Measurements from ENCODE around the gene ATF1. TPM values are rescaled to one million over a fixed set of nuclear protein-coding genes. Genes with fewer than 3 reads are reported as not detected.

The ATF1 gene
- total RNA-seq, 3 donors from 2014 or later (not counting 1 experiment from before 2014, with no cell fraction given), result 20.1 to 36.8 (median 23.1) TPM

GRCh38 chr12:50785406-50786001 is 21.6 kb downstream of the ATF1 start:
- DNase-seq (no peak), ATAC-seq (no peak)
- Histone ChIP-seq H3K4me3 (ENCODE audit: low read length) (no peak overlapping the region), H3K27ac (ENCODE audit: low read length) (no peak overlapping the region), H3K4me1 (ENCODE audit: control insufficient read depth, insufficient read depth, low read length) (no peaks in the 10 kb centered on the region), H3K27me3 (ENCODE audit: control insufficient read depth, insufficient read depth, low read length) (no peaks in the 10 kb centered on the region), H3K36me3 (ENCODE audit: control insufficient read depth, insufficient read depth, low read length) (peaks cover 16% of the 10 kb centered on the region), H3K9me3 (ENCODE audit: control insufficient read depth, insufficient read depth, low read length) (peaks cover 3% of the 10 kb centered on the region)
- Mint-ChIP-seq H3K9me3 (peaks cover 2 to 3% of the 10 kb centered on the region in 2 donors), H3K27ac (no peak overlapping the region), H3K36me3 (no peaks in the 10 kb centered on the region), H3K4me1 (peaks cover 13 to 27% of the 10 kb centered on the region in 2 donors), H3K27me3 (ENCODE audit: low read depth in 2 of 2) (no peaks in the 10 kb centered on the region), H3K4me3 (no peak overlapping the region)
- TF ChIP-seq, protein P1, sequence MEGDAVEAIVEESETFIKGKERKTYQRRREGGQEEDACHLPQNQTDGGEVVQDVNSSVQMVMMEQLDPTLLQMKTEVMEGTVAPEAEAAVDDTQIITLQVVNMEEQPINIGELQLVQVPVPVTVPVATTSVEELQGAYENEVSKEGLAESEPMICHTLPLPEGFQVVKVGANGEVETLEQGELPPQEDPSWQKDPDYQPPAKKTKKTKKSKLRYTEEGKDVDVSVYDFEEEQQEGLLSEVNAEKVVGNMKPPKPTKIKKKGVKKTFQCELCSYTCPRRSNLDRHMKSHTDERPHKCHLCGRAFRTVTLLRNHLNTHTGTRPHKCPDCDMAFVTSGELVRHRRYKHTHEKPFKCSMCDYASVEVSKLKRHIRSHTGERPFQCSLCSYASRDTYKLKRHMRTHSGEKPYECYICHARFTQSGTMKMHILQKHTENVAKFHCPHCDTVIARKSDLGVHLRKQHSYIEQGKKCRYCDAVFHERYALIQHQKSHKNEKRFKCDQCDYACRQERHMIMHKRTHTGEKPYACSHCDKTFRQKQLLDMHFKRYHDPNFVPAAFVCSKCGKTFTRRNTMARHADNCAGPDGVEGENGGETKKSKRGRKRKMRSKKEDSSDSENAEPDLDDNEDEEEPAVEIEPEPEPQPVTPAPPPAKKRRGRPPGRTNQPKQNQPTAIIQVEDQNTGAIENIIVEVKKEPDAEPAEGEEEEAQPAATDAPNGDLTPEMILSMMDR (IDR thresholded peaks at IDR 0.05), result no peak
- WGBS (ENCODE audit: insufficient coverage), result 98% methylated on average over 3 of the region's 3 CpGs
- intact Hi-C loops (cut with micrococcal nuclease), result no loop called here

DNA sequence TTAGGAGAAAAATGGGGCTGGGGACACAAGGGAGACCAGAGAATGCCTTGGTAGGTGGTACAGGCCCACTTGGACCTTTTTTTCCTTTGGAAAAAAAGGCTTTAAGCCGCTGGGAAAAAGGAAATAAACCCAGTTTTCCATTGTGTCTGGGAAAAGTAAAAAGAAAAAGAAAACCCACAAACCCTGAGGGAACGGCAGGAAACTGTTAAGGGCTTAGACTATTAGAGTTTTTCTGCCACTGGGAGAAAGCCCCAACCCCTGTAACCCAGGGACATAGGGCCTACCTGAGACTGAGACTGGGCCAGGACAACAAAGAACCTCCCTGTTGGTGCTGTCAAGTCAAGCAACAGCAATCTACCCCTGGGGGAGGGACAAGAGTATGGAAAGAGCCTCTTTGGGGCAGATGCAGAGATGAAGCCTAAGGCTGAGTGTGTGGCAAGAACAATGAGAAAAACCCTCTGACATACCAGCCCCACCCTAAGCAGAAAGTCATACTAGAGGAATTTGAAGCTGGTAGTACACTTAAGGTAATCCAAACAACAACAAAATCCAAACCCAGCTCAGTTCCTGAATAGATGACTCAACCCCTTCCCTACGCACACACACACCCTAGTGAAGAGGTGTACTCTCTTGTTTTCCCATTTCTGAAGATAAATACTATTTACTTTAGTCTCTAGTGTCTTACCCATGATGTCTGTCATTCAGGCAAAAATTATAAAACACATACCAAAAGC is 22.8 kb downstream of the ATF1 start:
- peaks cover 3% of the 10 kb centered on the region for H3K9me3 ChIP-seq (ENCODE audit: control insufficient read depth, insufficient read depth, low read length)
- intact Hi-C loops (cut with micrococcal nuclease), result no loop called here
- no peak overlapping the region for H3K27ac ChIP-seq (ENCODE audit: low read length)
- Mint-ChIP-seq H3K4me3 (no peak overlapping the region), H3K4me1 (peaks cover 24 to 37% of the 10 kb centered on the region in 2 donors), H3K27ac (no peak overlapping the region), H3K36me3 (no peaks in the 10 kb centered on the region), H3K9me3 (peaks cover 2 to 3% of the 10 kb centered on the region in 2 donors), H3K27me3 (ENCODE audit: low read depth in 2 of 2) (no peaks in the 10 kb centered on the region)
- no peak overlapping the region for H3K4me3 ChIP-seq (ENCODE audit: low read length)
- no peak for DNase-seq
- peaks cover 8% of the 10 kb centered on the region for H3K36me3 ChIP-seq (ENCODE audit: control insufficient read depth, insufficient read depth, low read length)
- H3K27me3 ChIP-seq (ENCODE audit: control insufficient read depth, insufficient read depth, low read length), result no peaks in the 10 kb centered on the region
- H3K4me1 ChIP-seq (ENCODE audit: control insufficient read depth, insufficient read depth, low read length), result no peaks in the 10 kb centered on the region
- 93% methylated on average over 2 of the region's 3 CpGs for WGBS (ENCODE audit: insufficient coverage)
- no peak for ATAC-seq
- TF ChIP-seq, protein P1 (IDR thresholded peaks at IDR 0.05), result no peak

GRCh38 chr12:50787618-50788017 is 23.7 kb downstream of the ATF1 start:
- H3K27me3 ChIP-seq (ENCODE audit: control insufficient read depth, insufficient read depth, low read length), result no peaks in the 10 kb centered on the region
- H3K27ac Mint-ChIP-seq, result no peak overlapping the region
- DNase-seq (no peak), ATAC-seq (no peak)
- H3K36me3 ChIP-seq (ENCODE audit: control insufficient read depth, insufficient read depth, low read length), result peaks cover 6% of the 10 kb centered on the region
- H3K4me3 ChIP-seq (ENCODE audit: low read length), result no peak overlapping the region
- peaks cover 3% of the 10 kb centered on the region for H3K9me3 ChIP-seq (ENCODE audit: control insufficient read depth, insufficient read depth, low read length)
- peaks cover 24 to 37% of the 10 kb centered on the region in 2 donors for H3K4me1 Mint-ChIP-seq
- no peak overlapping the region for H3K27ac ChIP-seq (ENCODE audit: low read length)
- TF ChIP-seq, protein P1 (IDR thresholded peaks at IDR 0.05), result no peak
- 100% methylated on average over 2 of the region's 2 CpGs for WGBS (ENCODE audit: insufficient coverage)
- H3K4me1 ChIP-seq (ENCODE audit: control insufficient read depth, insufficient read depth, low read length), result no peaks in the 10 kb centered on the region
- no peaks in the 10 kb centered on the region for H3K27me3 Mint-ChIP-seq (ENCODE audit: low read depth in 2 of 2)
- no peak overlapping the region for H3K4me3 Mint-ChIP-seq
- intact Hi-C loops (cut with micrococcal nuclease), result no loop called here
- no peaks in the 10 kb centered on the region for H3K36me3 Mint-ChIP-seq
- H3K9me3 Mint-ChIP-seq, result peaks cover 2 to 3% of the 10 kb centered on the region in 2 donors
